GM19035 (cell line): ENCODE data around the gene GARRE1.

Experiments
- ATAC-seq: cut with Tn5 transposase; IDR thresholded peaks from one replicate; pipeline ENCODE4 v1.9.1; 2021; ENCODE audit not compliant: unreplicated experiment

GARRE1 gene

DNA sequence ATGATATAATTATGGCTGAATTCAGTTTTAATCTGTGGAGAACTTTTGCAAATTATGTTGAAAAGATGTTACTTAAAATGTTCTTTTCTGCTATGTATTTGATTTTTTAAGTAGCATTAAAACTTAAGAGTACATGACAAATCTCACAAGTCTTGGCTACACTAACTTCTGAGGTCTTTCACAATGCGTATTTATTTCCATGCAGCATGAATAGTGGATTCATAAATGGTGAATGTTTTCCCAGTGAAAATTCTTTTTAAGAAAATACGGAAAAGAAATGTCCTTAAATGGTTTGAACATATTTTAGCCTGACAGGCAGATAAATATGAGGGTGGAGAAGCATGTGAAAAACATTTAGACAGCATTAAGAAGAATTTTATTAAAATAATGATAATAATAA, 30.2 kb downstream of the GARRE1 start:
- no peak for ATAC-seq

- no peak for ATAC-seq
Observed at GRCh38 chr19:34287662-34288140, 33.3 kb downstream of the GARRE1 start.

- ATAC-seq: no peak
Observed at GRCh38 chr19:34288381-34288780, 34.0 kb downstream of the GARRE1 start.

DNA sequence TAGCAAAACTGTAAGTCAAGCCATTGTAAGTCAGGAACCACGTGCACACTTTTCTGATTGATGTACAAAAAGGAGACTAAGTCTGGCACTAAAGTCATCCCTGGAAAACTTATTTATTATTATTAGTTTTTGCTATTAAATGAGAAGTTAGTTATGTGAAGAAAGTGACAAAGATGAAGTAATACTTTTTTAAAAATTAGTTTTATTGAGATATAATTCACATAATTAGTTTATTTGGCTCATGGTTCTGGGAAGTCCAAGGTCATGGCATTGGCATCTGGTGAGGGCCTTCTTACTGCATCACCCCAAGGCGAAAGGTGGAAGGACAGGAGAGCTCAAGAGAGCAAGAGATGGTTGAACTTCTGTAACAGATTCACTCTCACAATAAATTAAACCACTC, 36.9 kb downstream of the GARRE1 start:
- ATAC-seq: no peak

DNA sequence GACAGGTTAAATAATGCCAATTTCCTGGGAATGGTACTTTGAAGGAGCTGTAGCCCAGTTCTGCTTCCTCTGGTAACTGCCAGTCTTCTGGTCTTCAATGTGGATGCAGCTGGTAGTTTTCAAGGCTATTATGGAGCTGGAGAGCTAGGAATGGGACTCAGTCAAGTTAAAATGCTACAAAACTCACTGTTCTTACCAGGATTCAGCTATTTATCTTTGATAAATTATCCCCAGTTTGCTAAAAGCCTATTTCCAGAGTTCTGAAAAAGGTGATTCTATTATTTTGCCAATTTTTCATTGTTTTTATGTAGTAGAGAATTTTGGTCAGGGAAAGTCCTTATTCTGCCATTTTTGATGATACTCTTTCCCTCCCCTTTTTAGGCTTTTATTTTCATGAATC, 40.7 kb downstream of the GARRE1 start:
- ATAC-seq: no peak

DNA sequence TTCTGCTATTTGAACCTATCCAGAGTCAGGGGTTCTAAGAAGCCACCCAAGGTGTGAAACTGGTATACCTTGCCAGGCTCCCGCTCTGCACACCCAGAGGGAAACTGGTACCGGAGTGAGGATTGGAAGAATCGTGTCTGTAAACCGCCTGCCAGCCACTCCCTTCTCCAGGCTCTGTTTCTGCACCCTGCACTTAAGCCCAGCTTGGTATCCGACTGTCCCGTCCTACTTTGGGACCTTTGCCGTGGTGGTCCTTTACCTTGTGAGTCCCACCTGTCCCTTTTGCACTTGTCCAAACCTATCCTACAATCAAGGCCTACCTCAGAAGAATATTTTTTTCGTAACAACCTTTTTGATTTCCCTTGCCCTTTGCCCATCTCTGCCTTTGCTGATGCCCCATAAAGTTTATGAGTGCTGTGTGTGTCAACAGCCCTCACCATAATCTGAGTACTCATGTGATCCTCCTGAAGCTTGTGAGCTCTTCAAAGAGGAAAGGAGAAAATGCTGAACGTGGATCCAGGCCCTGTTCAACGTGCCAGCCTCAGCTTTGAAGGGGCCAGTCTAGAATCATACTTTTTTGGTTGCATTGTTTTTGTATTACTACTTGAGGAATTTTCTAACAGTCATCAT, 44.7 kb downstream of the GARRE1 start:
- ATAC-seq: no peak

- no peak for ATAC-seq
Observed at GRCh38 chr19:34299576-34299975, 45.2 kb downstream of the GARRE1 start.

- ATAC-seq: no peak
Observed at GRCh38 chr19:34300380-34300779, 46.0 kb downstream of the GARRE1 start.

DNA sequence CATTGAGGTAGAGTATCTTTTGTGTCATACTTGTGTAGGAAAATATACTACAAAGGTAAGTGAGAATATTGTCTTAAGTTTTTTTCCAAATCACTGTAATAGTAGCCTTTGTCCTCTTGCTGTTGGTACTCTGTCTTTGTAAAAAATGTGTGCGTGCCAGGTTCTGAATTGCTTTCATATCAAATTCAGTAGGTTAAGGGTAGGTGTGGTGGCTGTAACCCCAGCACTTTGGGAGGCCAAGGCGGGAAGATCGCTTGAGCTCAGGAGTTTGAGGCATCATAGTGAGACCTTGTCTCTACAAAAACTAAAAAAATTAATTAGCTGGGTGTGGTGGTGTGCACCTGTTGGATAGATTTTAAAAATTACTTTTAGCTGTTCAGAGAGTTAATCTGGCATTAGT, 46.6 kb downstream of the GARRE1 start:
- no peak for ATAC-seq
